IMR-90 (cell line): ENCODE measurements around the gene WBP2NL. TPM values are rescaled to one million over a fixed set of nuclear protein-coding genes. Genes with fewer than 3 reads are reported as not detected.

ENCODE experiments used
- ATAC-seq: fragments of 200-7000 bp; cut with Tn5 transposase; 2 replicates; pipeline ENCODE4 v1.9.1; 2020; ENCODE audit warnings: low read depth, mild to moderate bottlenecking, moderate library complexity
- BruUV-seq: library from RNA; stranded (reverse); fragments of 400-500 nt; replicated peaks from 2 replicates; lab custom pipeline; 2021; lab: Mats Ljungman, UMichigan
- CTCF ChIA-PET: fragments of 300-600 bp; formaldehyde crosslinking; extraction: SDS; loops from one replicate; lab custom pipeline; 2021; ENCODE audit warnings: antibody characterized with exemption; lab: Yijun Ruan, JAX
- POLR2A ChIA-PET: fragments of 300-600 bp; sonication (Branson Sonifier 250); formaldehyde crosslinking; loops from one replicate; lab custom pipeline; 2022; ENCODE audit warnings: antibody characterized with exemption; ENCODE audit not compliant: unreplicated experiment; lab: Charles Lee
- DNase-seq: peaks from one replicate; pipeline ENCODE4 v3.0.0; 2013
- H2AFZ ChIP-seq: replicated peaks from 2 replicates; pipeline ENCODE3; 2013; ENCODE audit warnings: low read length, mild to moderate bottlenecking; ENCODE audit not compliant: poor library complexity
- H2AK5ac ChIP-seq: 2 replicates; pipeline ENCODE4 v1.6.1; 2013; ENCODE audit warnings: low read depth, low read length, inconsistent platforms
- H2AK9ac ChIP-seq: replicated peaks from 2 replicates; pipeline ENCODE3; 2013; ENCODE audit warnings: mild to moderate bottlenecking, low read depth, low read length, moderate library complexity; ENCODE audit not compliant: poor library complexity
- H2BK120ac ChIP-seq: 2 replicates; pipeline ENCODE4 v1.6.1; 2013; ENCODE audit warnings: low read depth, low read length, inconsistent platforms
- H2BK15ac ChIP-seq: 3 replicates; pipeline ENCODE4 v1.6.1; 2013; ENCODE audit warnings: low read depth, low read length, inconsistent platforms
- H2BK20ac ChIP-seq: 2 replicates; pipeline ENCODE4 v1.6.1; 2013; ENCODE audit warnings: low read depth, mild to moderate bottlenecking, inconsistent platforms, low read length, moderate library complexity
- H2BK5ac ChIP-seq: 2 replicates; pipeline ENCODE4 v1.6.1; 2013; ENCODE audit warnings: mild to moderate bottlenecking, low read depth, low read length, inconsistent platforms; ENCODE audit not compliant: poor library complexity, severe bottlenecking
- H3K14ac ChIP-seq: replicated peaks from 2 replicates; pipeline ENCODE4 v1.6.1; 2013; ENCODE audit warnings: low read depth, low read length, inconsistent platforms
- H3K18ac ChIP-seq: 2 replicates; pipeline ENCODE4 v1.6.1; 2013; ENCODE audit warnings: low read depth, low read length, control low read depth
- H3K23ac ChIP-seq: 2 replicates; pipeline ENCODE4 v1.6.1; 2013; ENCODE audit warnings: low read depth, low read length, inconsistent platforms
- H3K27ac ChIP-seq: 2 replicates; pipeline ENCODE4 v1.5.1; 2013; ENCODE audit warnings: mild to moderate bottlenecking, control low read depth, low read length; ENCODE audit not compliant: insufficient read depth
- H3K27me3 ChIP-seq: 2 replicates; pipeline ENCODE4 v1.6.1; 2013; ENCODE audit warnings: low read length; ENCODE audit not compliant: control insufficient read depth, insufficient read depth
- H3K36me3 ChIP-seq: 2 replicates; pipeline ENCODE4 v1.6.1; 2013; ENCODE audit warnings: low read length, mixed read lengths; ENCODE audit not compliant: control insufficient read depth, insufficient read depth
- H3K4ac ChIP-seq: 2 replicates; pipeline ENCODE4 v1.6.1; 2013; ENCODE audit warnings: low read depth, low read length, inconsistent platforms
- H3K4me1 ChIP-seq: 2 replicates; pipeline ENCODE4 v1.6.1; 2013; ENCODE audit warnings: low read length, mixed read lengths; ENCODE audit not compliant: control insufficient read depth, insufficient read depth
- H3K4me2 ChIP-seq: 2 replicates; pipeline ENCODE4 v1.6.1; 2013; ENCODE audit warnings: low read depth, mild to moderate bottlenecking, control low read depth, low read length, moderate library complexity
- H3K4me3 ChIP-seq: 2 replicates; pipeline ENCODE4 v1.5.1; 2013; ENCODE audit warnings: low read depth, mild to moderate bottlenecking, control low read depth, low read length, moderate library complexity; ENCODE audit not compliant: insufficient read depth
- H3K56ac ChIP-seq: 2 replicates; pipeline ENCODE4 v1.6.1; 2013; ENCODE audit warnings: low read length, inconsistent platforms; ENCODE audit not compliant: insufficient read depth; ENCODE audit errors: extremely low read depth
- H3K79me1 ChIP-seq, 2 experiments: 2 replicates each; pipeline ENCODE4 v1.6.1; 2013; ENCODE audit warnings: low read length in 2 of 2, inconsistent platforms in 1 of 2, low read depth in 1 of 2
- H3K9ac ChIP-seq: 2 replicates; pipeline ENCODE4 v1.6.1; 2013; ENCODE audit warnings: low read depth, low read length, control low read depth
- H3K9me1 ChIP-seq: 2 replicates; pipeline ENCODE4 v1.6.1; 2013; ENCODE audit warnings: low read length, inconsistent platforms; ENCODE audit not compliant: insufficient read depth
- H3K9me3 ChIP-seq: 2 replicates; pipeline ENCODE4 v1.6.1; 2013; ENCODE audit warnings: low read length; ENCODE audit not compliant: control insufficient read depth, insufficient read depth
- H4K20me1 ChIP-seq: 2 replicates; pipeline ENCODE4 v1.6.1; 2013; ENCODE audit warnings: low read length, inconsistent platforms; ENCODE audit not compliant: insufficient read depth
- H4K5ac ChIP-seq: 2 replicates; pipeline ENCODE4 v1.6.1; 2013; ENCODE audit warnings: mild to moderate bottlenecking, low read depth, low read length, control low read depth
- H4K8ac ChIP-seq, 2 experiments: 2 replicates each; pipeline ENCODE4 v1.6.1; 2013; ENCODE audit warnings: low read depth in 2 of 2, low read length in 2 of 2, control low read depth in 1 of 2, inconsistent platforms in 1 of 2
- H4K91ac ChIP-seq: 2 replicates; pipeline ENCODE4 v1.6.1; 2013; ENCODE audit warnings: low read depth, low read length, inconsistent platforms; ENCODE audit not compliant: insufficient read depth
- CTCF ChIP-seq: conservative IDR thresholded peaks from 2 replicates; pipeline ENCODE4 v1.5.1; 2012; ENCODE audit warnings: mild to moderate bottlenecking, low read depth, low read length, improper control_type of control experiment
- ELK1 ChIP-seq: fragments of 150-350 bp; IDR thresholded peaks from 2 replicates; pipeline ENCODE4 v1.6.1; 2016; ENCODE audit warnings: low read depth, mild to moderate bottlenecking, low read length, moderate library complexity, borderline replicate concordance
- NFE2L2 ChIP-seq: fragments of 150-350 bp; IDR thresholded peaks from 2 replicates; pipeline ENCODE4 v1.6.1; 2016; ENCODE audit warnings: low read depth, mild to moderate bottlenecking, low read length
- SMC3 ChIP-seq: fragments of 150-350 bp; IDR thresholded peaks from 2 replicates; pipeline ENCODE4 v1.6.1; 2016; ENCODE audit warnings: low read depth, mild to moderate bottlenecking, antibody characterized with exemption, low read length, moderate library complexity
- WGBS, 2 experiments: methylation state at CpG; one replicate each; pipeline versions ENCODE4 v1.1.5 to v1.1.7; 2013; ENCODE audit warnings: missing lambda C conversion rate in 2 of 2; ENCODE audit not compliant: insufficient read length in 1 of 2; ENCODE audit errors: extremely low coverage in 2 of 2; 5-methylcytosine and 5-hydroxymethylcytosine counted together
- dilution Hi-C: fragments of 300-500 bp; cut with HindIII; formaldehyde crosslinking; loops from one replicate; pipeline ENCODE4 v1.14.3; 2018; ENCODE audit warnings: low sequenced_read_pairs; ENCODE audit not compliant: unreplicated experiment
- in situ Hi-C: fragments of 300-500 bp; cut with MboI; formaldehyde crosslinking; loops from 3 replicates; pipeline ENCODE4 v1.14.3; 2019; ENCODE audit warnings: low sequenced_read_pairs, inconsistent platforms, mixed read lengths
- intact Hi-C: fragments of 100-400 bp; cut with micrococcal nuclease; formaldehyde crosslinking; loops from 2 replicates; pipeline ENCODE4 v1.10.0; 2022
- polyA plus RNA-seq, 3 experiments: library from polyadenylated mRNA; depleted of rRNA; stranded (reverse); fragments of >200 nt; gene quantifications; 2 replicates each; pipeline ENCODE4 v1.2.3, GENCODE V29; 2012; ENCODE audit warnings: low replicate concordance in 1 of 3
- total RNA-seq: library from RNA; depleted of rRNA; stranded (reverse); fragments of >200 nt; gene quantifications from 2 replicates; pipeline ENCODE4 v1.2.3, GENCODE V29; 2012

Gene WBP2NL
- total and polyA plus RNA-seq, 2 of the 4 experiments (the other 2 are of a cell fraction) = not detected

- CTCF ChIA-PET = no interaction called here
- POLR2A ChIA-PET = no interaction called here
Measured at GRCh38 chr22:42068291-42068690, 69.7 kb downstream of the WBP2NL start.

More at GRCh38 chr22:42068291-42068690, 69.7 kb downstream of the WBP2NL start:
- intact Hi-C loops = no loop called here
- no peaks in the 10 kb centered on the region for H3K27me3 ChIP-seq
- no peak overlapping the region for H2BK5ac ChIP-seq
- no peak overlapping the region for H2AFZ ChIP-seq
- no peak overlapping the region for H4K5ac ChIP-seq
- no peak overlapping the region for H3K4ac ChIP-seq
- peak overlapping the region; percentile 74 for H2AK9ac ChIP-seq
- 0 out of 2 replicates have a peak, but pooled peaks cover 5% of the 10 kb centered on the region for H3K9me1 ChIP-seq
- no peak overlapping the region for H3K4me3 ChIP-seq
- no peak overlapping the region for H4K8ac ChIP-seq
- no peak overlapping the region for H4K91ac ChIP-seq
- H3K23ac ChIP-seq = no peak overlapping the region
- dilution Hi-C loops = no loop called here
- H3K18ac ChIP-seq = no peak overlapping the region
- no peak overlapping the region for H2BK20ac ChIP-seq
- peaks cover 3% of the 10 kb centered on the region for H3K4me1 ChIP-seq
- H2AK5ac ChIP-seq = no peak overlapping the region
- no peaks in the 10 kb centered on the region for H3K9me3 ChIP-seq
- H3K14ac ChIP-seq = no peak overlapping the region
- H2BK120ac ChIP-seq = no peak overlapping the region
- DNase-seq = no peak
- no CpG with 5 or more reads among the region's 4 CpGs for WGBS, 2 experiments
- no peak overlapping the region for H3K9ac ChIP-seq
- no peak for ATAC-seq
- TF ChIP-seq ELK1 (no peak), CTCF (no peak), NFE2L2 (no peak), SMC3 (no peak)
- no peak overlapping the region for H2BK15ac ChIP-seq
- no peak overlapping the region for H3K27ac ChIP-seq
- peaks cover 0 to 32% of the 10 kb centered on the region in 2 experiments; a peak in 3 of 4 replicates for H3K79me1 ChIP-seq
- no TSS peak for BruUV-seq
- 0 out of 2 replicates have a peak, but pooled peaks cover 4% of the 10 kb centered on the region for H4K20me1 ChIP-seq
- no peak overlapping the region for H3K56ac ChIP-seq
- peaks cover 16% of the 10 kb centered on the region for H3K36me3 ChIP-seq
- no peak overlapping the region for H3K4me2 ChIP-seq
- in situ Hi-C loops = no loop called here
